ENCODE results near the gene TRA2B.

GRCh38 chr3:185931777-185932612 is 5.8 kb downstream of the TRA2B start:
- TF ChIP-seq CTCF (IDR thresholded peaks at IDR 0.05) (no peak), POLR2A (IDR thresholded peaks at IDR 0.05) (no peak)

Data from thyroid gland (tissue), 4 donors.